Stimulated activated CD4-positive, alpha-beta T cell treated with anti-CD3 and anti-CD28 coated beads, TNF-alpha, amount 100 ng/mL, for 24 hours (primary cell): ENCODE results near the gene UNC50.
"Not testable (repeated sequence)": the region's sequence is repeated elsewhere in the genome, so short reads cannot be mapped to it uniquely, and the experiment has no call there.

Experiments
- DNase-seq, 3 experiments: peaks; one replicate each; pipeline ENCODE4 v3.0.0-alpha.2; 2020; ENCODE audit warnings: low read depth in 3 of 3

UNC50 gene

DNA sequence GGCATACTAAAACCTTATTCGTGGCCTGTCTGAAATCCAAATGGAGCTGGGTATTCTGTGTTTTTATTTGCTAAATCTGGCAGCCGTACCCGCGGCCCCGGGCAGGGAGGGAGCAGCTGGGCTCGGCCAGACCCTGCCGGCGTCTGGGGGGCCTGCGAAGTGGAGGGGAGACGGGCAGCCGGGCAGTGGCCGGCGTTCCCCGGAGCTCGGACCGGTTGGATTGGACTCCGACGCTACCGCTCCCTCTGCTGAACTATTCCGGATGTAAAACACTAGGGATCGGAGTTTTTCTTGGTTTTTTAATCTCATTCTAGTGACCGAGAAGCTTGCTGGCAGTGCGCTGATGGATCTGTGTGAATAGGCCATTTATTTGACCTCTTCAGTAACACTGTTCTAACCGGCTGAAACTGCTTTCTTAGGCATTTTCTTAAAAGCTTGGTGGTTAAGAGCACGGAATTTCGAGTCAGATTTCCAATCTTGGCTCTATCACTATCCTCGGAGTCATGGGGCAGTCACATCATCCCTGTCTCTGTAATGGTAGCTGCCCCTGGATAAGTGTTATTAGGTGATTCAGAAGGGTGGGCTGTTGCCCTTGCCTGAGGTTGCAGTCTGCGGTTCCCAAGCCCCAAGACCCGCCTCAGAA, 694 bp downstream of the UNC50 start:
- DNase-seq = no peak

DNA sequence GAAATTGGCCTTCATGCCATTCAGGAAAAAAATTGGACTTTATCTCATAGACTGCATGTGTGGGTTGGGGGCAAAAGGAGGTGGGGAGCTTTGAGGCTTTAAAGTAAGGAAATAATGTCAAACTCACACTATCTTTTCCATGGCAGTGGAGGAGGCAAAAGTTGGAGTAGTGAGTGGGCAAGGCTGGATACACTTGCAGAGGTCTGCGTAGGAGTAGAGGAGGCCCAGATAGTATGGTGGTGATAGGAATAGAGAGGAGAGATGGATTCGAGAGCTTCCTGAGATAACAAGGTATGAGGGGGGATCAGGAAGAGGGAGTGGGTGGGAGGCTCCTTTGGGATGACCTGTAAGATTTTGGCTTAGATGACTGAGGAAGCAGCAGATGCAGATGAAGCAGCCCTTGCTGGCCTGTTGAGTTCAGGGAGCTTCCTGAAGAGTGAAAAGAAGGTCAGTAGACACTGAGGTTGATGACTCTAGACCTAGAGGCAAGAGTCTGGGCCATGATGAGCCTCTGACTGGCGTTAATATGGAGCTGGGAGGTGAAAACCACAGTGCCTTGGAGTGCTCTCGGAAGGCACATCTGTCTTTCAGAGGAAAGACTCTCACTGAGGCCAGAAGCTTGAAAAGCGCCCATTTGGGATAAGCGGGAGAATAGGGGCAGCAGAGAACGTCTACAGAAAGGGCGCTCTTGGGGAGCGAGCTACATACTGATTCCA, 5.8 kb downstream of the UNC50 start:
- DNase-seq = no peak

DNA sequence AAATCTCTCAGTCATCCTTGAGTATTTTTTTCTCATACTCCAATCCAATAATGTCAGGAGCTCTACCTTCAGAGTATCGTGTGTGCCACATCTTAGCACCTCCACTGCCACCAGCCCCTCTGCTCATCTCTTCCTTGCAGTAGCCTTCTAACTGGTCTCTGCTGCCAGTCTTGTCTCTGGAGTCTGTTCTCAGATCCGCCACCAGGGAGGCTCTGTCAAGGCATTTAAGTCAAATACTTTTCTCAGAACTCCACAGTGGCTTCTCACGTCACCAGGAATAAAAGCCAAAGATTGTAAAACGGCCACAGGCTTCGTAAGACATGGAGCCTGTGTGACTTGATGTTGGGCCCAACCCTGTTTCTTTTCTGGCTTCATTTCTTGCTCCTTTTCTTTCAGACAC, 7.1 kb downstream of the UNC50 start:
- no peak for DNase-seq

DNA sequence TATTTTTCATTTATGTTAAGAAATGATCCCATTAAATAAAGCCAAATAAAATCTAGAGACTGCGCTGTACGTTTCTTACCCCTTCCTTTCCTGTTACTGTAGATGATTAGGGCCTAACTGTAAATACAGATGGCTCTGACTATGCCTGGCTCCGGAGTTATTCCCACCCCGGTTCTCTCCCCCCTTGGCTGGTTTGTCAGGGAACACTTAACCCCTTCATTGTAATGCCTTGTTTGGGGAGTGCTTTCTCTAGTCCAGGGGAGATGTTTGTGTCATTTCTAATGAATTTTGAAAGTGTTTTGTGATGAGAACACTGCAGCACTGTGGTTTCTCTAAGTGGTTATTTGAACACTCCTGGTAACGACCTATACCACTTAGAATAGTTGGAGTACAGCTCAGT, 8.8 kb downstream of the UNC50 start:
- DNase-seq = no peak

DNA sequence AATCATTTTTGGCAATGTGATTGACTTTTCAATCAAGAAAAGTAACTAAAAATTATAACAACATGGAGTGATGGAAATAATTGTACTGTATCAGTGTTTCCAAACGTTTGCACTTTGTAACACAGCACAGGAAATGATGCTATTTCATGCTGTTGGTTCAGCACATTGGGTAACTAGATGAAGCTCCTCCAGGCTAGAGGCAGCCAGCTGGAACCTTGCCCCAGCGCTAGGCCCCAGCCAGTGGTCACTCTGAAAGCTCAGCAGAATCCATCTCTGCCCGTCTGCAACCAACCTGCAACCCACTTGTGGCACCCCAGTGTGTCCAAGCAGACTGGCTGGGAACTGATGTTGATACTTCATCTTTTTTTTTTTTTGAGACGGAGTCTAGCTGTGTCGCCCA, 15.3 kb downstream of the UNC50 start:
- DNase-seq = no peak

DNA sequence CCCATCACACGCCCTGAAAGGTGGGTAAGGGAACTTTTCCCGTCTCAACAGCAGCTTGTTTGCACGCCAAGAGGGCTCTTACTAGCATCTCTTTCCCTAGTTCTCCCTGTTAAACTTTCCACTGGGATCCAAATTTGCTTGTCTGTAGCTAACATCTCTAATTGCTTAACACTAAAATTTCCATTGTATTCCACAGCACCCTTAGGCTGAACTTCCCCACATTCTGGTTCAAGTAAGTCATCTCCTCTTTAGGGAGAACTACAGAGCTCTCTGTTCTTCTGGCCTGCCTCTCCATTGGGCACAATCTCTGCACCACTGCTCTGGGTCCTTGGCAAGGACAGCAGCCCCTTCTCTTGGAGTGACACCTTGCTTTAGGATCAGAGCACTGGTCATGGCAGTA, 24.0 kb downstream of the UNC50 start:
- DNase-seq = no peak

DNA sequence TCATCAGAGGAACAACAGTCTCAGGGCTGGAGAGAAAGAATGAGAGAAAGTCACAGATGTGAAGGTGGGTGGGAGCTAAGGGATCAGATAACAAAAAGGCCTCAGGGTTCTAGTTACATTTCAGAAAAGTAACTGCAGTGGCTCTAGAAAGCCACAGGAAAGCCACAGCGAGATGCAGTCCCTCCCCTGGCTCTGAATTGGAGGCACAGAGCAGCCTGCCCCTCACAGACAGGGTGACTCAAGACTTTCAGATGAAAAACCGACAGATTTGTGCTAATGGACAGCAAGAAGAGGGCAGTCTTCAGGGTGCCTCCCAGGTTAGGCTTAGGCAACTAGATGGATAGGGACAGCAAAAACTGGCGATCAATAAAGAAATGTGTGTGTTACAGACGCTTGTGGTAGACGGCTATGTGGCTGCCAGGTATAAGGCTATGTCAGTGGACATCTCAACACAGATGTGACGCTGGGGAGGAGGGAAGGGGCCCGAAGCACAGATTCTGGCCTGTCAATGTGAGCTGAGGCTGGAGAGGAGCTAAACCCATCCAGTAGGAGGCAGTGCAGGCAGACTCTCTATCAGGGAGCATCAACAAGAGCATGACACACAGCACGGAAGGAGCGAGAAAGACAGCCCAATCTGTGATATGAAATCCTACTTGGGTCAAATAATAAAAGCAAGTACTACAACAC, 26.2 kb downstream of the UNC50 start:
- peak in 2 of 3 experiments; percentile 40 to 52 for DNase-seq

DNA sequence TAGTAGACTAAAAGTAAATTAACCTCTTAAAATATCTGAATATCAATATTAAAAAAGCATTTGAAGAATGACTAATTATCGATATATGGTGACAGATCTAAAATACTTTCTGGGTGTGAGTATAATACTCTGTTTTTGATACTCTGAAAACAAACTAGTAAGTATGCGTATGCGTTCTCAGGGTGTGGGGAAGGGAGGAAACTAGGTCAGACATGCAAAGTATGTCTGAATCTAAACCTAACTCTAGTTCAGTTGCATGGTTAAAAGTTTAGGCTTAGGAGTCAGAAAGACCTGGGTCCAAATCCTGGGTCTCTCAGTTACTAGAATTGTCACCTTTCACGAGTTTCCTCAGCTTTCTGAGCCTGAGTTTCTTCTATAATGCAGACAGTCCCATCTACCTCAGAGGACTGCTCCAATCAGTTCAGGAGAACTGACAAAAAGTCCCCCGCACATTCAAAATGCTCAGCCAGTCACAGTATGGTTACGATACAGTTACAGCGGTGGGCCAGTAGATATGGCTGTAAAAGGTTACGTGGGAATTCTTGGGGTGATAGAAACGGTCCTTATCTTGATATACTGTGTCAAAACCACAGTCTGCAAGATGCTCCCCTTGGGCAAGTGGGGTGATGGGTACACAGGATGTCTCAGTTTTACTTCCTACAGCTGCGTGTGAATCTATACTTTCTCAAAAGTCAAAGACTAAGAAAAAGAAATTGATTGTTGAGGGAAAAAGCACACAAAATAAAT, 29.2 kb downstream of the UNC50 start:
- peak in 2 of 3 experiments; percentile 25 to 33 for DNase-seq

DNA sequence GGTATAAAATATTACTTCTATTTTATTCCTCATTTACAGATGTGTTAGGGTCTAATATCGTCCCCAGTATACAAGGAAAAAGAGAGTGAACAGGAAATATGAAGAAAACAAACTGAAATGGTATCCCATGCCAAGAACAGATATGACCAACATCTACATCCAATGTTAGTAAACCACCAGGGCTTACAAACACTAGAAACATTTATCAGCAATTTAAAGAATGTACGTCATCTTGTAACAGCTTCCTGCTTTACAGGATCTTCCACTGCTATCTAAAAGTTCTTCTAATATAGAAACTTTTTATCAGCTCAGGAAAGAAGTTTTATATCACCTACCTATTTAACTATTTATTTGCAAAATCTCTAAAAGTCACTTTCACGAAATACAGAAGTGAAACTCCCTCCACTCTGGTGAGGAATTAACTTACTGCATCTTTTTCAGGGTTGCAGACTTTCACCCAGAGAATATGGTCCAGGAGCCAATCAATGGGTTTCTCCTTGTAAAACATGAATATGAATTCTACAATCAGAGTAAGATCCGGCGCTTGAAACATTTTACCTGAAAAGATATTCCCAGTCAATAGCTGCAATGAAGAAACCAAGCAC, 35.2 kb downstream of the UNC50 start:
- no peak for DNase-seq

DNA sequence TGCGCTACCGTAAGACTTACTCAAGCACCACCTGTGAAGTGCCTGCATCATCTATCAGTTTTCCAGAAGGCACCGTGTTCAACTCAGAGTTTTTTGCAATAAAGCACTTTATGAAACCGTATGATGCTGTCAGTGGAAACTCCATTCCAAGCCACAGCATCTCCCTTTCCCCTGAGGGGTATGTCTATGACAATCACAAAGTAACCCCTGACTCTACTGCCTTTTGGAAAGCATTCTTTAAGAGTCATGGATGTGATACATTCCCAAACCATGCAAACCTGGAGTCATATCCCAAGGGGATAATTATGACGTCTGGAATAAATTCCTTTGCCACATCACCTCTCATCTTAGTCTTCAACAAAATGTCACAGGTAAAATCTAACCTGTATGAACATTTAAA, 39.2 kb downstream of the UNC50 start:
- DNase-seq = no peak

DNA sequence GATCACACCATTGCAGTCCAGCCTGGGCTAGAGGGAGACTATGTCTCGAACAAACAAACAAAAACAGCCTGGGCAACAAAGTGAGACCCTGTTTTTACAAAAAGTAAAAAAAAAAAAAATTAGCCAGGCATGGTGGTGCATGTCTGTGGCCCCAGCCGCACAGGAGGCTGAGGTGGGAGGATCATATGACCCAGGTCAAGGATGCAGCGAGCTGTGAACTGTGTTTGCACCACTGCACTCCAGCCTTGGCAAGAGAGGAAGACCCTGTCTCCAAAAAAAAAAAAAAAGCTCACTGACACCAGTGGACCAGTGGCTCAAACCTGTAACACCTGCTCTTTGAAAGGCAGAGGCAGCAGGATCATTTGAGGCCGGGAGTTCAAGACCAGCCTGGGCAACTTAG, 40.1 kb downstream of the UNC50 start:
- DNase-seq = no peak

DNA sequence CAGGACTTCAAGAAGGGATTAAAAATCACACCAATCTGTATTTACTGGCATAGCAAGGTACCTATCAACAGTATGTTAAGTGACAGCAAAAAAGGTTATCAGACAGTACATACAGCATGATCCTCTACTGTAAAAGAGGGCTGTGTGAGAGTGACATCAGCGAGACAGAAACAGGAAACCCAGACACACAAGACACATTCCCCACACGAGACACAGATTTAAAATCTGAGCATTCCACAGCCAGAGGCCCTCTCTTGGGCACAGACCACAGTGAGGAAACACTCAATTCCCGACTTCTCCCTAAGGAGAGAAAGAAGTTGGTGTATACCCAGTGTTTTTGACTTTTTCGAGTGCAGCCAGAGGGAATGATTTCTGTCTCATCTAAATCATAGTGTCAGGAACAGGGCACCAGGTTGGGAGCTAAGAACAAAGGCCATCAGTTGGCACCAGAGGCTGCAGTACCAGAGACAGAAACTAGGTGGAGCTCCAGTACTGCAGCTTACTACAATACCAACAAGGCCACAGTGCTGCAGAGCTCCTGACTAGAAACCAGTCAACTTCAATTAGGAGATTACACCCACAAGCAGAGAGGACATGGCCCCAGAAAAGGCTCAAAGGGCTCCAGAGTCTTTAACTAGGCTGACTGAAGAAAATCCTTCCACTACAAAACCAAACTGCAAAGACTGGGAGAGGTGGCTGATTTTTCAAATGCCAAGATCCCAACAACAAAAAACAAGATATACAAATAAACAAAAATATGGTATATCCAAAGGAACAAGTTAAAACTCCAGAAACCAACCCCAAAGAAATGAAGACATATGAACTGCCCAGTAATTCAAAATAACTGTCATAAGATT, 41.0 kb downstream of the UNC50 start:
- peak; percentile 65 to 78 (median 76) for DNase-seq

DNA sequence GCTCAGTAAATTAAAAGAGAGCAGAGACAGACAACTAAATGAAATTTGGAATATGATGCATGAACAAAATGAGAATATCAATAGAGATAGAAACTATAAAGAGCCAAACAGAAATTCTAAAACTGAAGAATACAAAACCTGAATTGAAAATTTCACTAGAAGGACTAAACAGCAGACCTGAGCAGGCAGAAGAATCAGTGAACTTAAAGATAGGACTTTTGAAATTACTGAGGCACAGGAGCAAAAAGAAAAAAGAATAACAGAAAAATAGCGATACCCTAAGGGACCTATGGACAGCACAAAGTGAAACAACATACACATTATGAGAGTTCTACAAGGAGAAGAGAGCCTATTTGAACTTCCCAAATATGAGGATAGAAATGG, 41.6 kb downstream of the UNC50 start:
- DNase-seq = no peak

DNA sequence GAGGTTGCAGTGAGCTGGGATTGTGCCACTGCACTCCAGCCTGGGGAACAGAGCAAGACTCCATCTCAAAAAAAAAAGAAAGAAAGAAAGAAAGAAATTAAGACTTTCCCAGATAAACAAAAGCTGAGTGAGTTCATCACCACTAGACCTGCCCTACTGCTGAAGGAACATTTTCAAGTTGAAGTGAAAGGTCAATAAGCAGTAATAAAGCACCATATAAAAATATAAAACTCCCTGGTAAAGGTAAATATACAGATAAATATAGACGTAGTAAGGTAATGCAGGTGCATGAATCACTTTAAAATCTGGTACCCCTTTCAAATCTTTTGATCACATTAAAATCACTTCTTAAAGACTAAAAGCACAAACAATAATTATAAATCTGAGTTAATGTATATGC, 42.6 kb downstream of the UNC50 start:
- no peak for DNase-seq

DNA sequence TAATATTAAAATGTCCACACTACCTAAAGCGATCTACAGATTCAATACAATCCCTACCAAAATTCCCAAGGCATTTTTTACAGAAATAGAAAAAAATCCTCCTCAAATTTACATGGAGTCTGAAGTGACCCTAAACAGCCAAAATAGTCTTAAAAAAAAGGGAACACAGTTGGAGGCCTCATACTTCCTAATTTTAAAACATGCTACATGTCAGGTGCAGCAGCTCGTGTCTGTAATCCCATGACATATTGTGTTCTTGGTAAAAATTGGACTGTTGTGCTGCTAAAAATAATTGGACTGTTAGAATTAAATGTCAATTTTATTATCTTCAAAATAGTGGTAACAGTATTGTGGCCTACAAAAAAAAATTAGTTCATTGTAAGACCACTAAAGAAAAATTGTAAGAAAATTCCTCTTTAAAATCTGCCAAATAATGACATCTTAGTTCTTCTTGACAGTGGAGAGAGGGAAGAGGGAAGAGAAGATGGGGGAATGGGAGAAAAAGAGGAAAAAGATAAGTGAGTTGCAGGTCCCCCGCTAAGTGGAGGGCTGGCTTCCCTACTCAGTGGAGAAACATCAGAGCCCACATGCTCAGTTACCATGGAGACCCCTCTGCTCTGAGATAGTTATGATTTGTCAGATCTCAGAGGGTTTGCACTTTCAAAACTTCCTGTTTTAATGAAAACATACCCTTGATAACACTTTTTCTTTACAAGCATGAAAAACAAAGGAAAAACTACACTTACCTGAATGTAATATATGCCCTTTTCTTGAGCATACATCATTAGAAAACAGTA, 46.5 kb downstream of the UNC50 start:
- DNase-seq = no peak

DNA sequence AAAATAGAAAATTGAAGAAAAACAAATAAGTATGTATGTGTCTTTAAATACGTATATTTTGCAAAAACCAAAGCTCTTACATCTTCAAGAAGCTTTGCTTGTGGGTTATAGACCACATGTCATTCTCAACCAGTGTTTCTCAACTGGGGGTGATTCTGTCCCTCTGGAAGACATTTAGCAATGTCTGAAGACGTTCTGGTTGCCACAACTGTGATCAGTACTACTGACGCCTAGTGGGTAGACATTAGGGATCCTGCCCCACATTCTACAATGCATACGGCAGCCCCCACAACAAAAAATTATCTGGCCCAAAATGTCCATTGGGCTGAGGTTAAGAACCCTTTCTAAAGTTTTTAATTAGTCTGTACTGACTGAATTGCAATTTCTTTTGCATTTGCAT, 48.4 kb downstream of the UNC50 start:
- no peak for DNase-seq

DNA sequence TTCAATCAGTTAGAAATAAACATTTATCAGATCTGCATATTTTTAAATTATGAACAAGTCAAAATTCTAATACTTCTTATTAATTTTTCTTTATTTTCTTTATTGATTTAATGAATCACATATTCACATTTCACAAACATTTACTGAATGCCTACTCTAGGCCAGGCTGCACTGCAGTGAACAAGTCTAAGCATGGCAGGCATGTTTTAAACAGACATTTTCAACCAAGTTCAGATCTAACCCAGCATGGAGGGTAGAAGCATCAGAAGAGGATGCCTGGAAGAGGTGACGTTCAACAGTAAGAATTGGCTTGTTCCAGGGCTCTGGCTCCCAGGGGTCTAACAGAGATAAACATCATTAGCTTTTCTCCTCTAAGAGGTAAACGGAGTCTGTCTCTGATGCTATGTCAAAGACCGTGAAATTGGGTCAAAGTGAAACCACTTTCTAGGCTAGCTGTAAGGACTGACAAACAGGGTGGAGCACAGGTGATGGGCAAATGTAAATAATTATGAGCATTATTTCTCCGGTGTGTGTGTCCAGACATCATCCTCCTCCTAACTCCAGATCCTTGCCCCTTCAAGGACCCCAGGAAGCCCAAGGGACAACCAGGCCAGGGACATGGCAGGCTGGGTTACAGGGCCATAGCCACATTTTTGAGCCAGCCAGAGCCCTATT, 50.6 kb downstream of the UNC50 start:
- no peak for DNase-seq

DNA sequence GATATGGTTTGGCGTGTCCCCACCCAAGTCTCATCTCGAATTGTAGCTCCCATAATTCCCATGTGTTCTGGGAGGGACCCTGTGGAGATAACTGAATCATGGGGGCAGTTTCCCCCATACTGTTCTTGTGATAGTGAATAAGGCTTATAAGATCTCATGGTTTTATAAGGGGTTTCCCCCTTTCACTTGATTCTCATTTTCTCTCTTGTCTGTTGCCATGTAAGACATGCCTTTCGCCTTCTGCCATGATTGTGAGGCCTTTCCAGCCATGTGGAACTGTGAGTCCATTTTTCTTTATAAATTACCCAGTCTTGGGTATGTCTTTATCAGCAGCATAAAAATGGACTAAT, 51.1 kb downstream of the UNC50 start:
- not testable (repeated sequence) for DNase-seq

DNA sequence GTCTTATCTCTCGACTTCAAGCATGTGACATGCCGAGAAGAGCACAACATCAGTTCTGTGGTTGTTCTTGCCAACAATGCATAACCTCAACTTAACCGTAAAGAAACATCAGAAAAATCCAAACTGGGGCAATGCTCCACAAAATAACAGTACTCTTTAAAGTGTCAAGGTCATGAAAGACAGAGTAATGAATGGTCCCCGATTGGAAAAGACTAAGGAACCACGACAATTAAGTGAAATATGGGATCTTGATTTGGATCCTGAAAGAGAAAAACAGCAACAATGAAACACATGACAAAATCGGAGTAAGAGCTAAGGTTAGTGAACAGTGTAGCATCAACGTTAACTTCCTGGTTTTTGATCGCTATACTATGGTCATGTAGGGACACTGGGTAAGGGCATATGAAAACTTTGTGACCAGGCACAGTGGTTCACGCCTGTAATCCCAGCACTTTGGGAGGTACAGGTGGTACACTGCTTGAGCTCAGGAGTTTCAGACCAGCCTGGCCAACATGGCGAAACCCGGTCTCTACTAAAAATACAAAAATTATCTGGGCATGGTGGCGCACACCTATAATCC, 55.2 kb downstream of the UNC50 start:
- no peak for DNase-seq
